HepG2 (cell line): ENCODE measurements around the gene ABCA4. TPM values are rescaled to one million over a fixed set of nuclear protein-coding genes. Genes with fewer than 3 reads are reported as not detected.

Source experiments
- CBFB ChIP-seq: sonication (generic); formaldehyde crosslinking; IDR thresholded peaks from 2 replicates; pipeline ENCODE4 v1.4.0; 2020; ENCODE audit warnings: missing genetic modification reagents
- CBX1 ChIP-seq: IDR thresholded peaks from one replicate; pipeline ENCODE4 v1.6.1; 2016; ENCODE audit warnings: antibody characterized with exemption, low read depth
- GTF2F1 ChIP-seq: fragments of 150-350 bp; IDR thresholded peaks from 2 replicates; pipeline ENCODE4 v1.6.1; 2014; ENCODE audit warnings: low read length
- MAX ChIP-seq: IDR thresholded peaks from 2 replicates; pipeline ENCODE4 v1.6.1; 2012; ENCODE audit warnings: inconsistent platforms
- MLLT10 ChIP-seq: sonication (generic); formaldehyde crosslinking; IDR thresholded peaks from 2 replicates; pipeline ENCODE4 v1.4.0; 2020; ENCODE audit warnings: missing genetic modification reagents
- PBX3 ChIP-seq: sonication (generic); formaldehyde crosslinking; IDR thresholded peaks from 2 replicates; pipeline ENCODE4 v1.8.1; 2023; ENCODE audit warnings: missing genetic modification reagents, inconsistent platforms, borderline replicate concordance
- SNAPC5 ChIP-seq: sonication (generic); formaldehyde crosslinking; IDR thresholded peaks from 2 replicates; pipeline ENCODE4 v1.8.1; 2023; ENCODE audit warnings: mild to moderate bottlenecking, missing genetic modification reagents, borderline replicate concordance
- TBL1XR1 ChIP-seq: fragments of 150-350 bp; IDR thresholded peaks from 2 replicates; pipeline ENCODE4 v1.6.1; 2014; ENCODE audit warnings: borderline replicate concordance, low read length; ENCODE audit not compliant: partially characterized antibody
- ZBTB20 ChIP-seq: sonication (generic); formaldehyde crosslinking; IDR thresholded peaks from 2 replicates; pipeline ENCODE4 v1.8.1; 2023; ENCODE audit warnings: missing genetic modification reagents, low read depth, mild to moderate bottlenecking, borderline replicate concordance
- ZBTB7B ChIP-seq: sonication (generic); formaldehyde crosslinking; IDR thresholded peaks from 2 replicates; pipeline ENCODE4 v1.4.0; 2020; ENCODE audit warnings: missing genetic modification reagents
- ZFP62 ChIP-seq: sonication (generic); formaldehyde crosslinking; IDR thresholded peaks from 2 replicates; pipeline ENCODE4 v1.4.0; 2020; ENCODE audit warnings: missing genetic modification reagents
- ZNF205 ChIP-seq: IDR thresholded peaks from 2 replicates; pipeline ENCODE4 v1.6.1; 2018; ENCODE audit warnings: missing biosample characterization, missing genetic modification reagents
- ZNF337 ChIP-seq: sonication (generic); formaldehyde crosslinking; IDR thresholded peaks from 2 replicates; pipeline ENCODE4 v1.5.1; 2020; ENCODE audit warnings: missing genetic modification reagents, low read depth, mild to moderate bottlenecking, borderline replicate concordance
- ZNF414 ChIP-seq: sonication (generic); formaldehyde crosslinking; IDR thresholded peaks from 2 replicates; pipeline ENCODE4 v1.5.0; 2020; ENCODE audit warnings: missing genetic modification reagents
- ZNF510 ChIP-seq: sonication (generic); formaldehyde crosslinking; IDR thresholded peaks from 2 replicates; pipeline ENCODE4 v1.4.0; 2020; ENCODE audit warnings: low read depth, mild to moderate bottlenecking, missing genetic modification reagents
- ZNF512B ChIP-seq: sonication (generic); formaldehyde crosslinking; IDR thresholded peaks from 2 replicates; pipeline ENCODE4 v1.5.1; 2020; ENCODE audit warnings: missing genetic modification reagents, mild to moderate bottlenecking, borderline replicate concordance
- ZNF580 ChIP-seq: IDR thresholded peaks from 2 replicates; pipeline ENCODE4 v1.6.1; 2016; ENCODE audit warnings: low read depth, borderline replicate concordance
- ZNF639 ChIP-seq: conservative IDR thresholded peaks from 2 replicates; pipeline ENCODE4 v1.6.1; 2018; ENCODE audit warnings: missing genetic modification reagents
- ZNF780A ChIP-seq: sonication (generic); formaldehyde crosslinking; IDR thresholded peaks from 2 replicates; pipeline ENCODE4 v1.8.0; 2022; ENCODE audit warnings: mild to moderate bottlenecking, missing genetic modification reagents, moderate library complexity
- ZNF784 ChIP-seq: sonication (generic); formaldehyde crosslinking; IDR thresholded peaks from 2 replicates; pipeline ENCODE4 v1.5.1; 2020; ENCODE audit warnings: missing genetic modification reagents, mild to moderate bottlenecking, borderline replicate concordance
- polyA plus RNA-seq, 8 experiments: library from polyadenylated mRNA; depleted of rRNA in 3 of 8; stranded (reverse) in 7 of 8; unstranded in 1 of 8; fragments of >200 nt; fragmentation: Illumina TruSeq in 4 of 8; extraction: Trizol in 4 of 8; gene quantifications; 2 replicates each; pipeline versions ENCODE4 v1.2.1 to v1.2.3, GENCODE V29; 2011 to 2016; ENCODE audit warnings: low read depth in 4 of 8, missing spikeins in 1 of 8, mixed read lengths in 1 of 8; ENCODE audit not compliant: insufficient read depth in 1 of 8
- total RNA-seq, 5 experiments: library from RNA; depleted of rRNA; stranded (reverse); fragments of >200 nt; fragmentation: Illumina TruSeq; extraction: Trizol; gene quantifications; 2 replicates each; pipeline ENCODE4 v1.2.3, GENCODE V29; 2016; ENCODE audit warnings: low read depth in 1 of 5

The ABCA4 gene
- total and polyA plus RNA-seq, 2 of the 13 experiments (the other 11 are each of a cell fraction or from before 2014, with no cell fraction given), result 0.24 to 0.67 TPM

- TF ChIP-seq ZNF784 (CRISPR knock-in tag), result 0 out of 2 replicates have a peak, but pooled peaks have one; percentile 5
- TF ChIP-seq MLLT10, result no peak
- TF ChIP-seq ZBTB7B (CRISPR knock-in tag), result 0 out of 2 replicates have a peak, but pooled peaks have one; percentile 13
- no peak for TF ChIP-seq SNAPC5
- no peak for TF ChIP-seq ZFP62
- TF ChIP-seq GTF2F1, result no peak
- no peak for TF ChIP-seq ZNF414
- no peak for TF ChIP-seq MAX
- TF ChIP-seq ZBTB20 (CRISPR knock-in tag), result peak; percentile 77; the same call in 1 of the 2 replicates
- TF ChIP-seq TBL1XR1, result no peak
- TF ChIP-seq PBX3, result no peak
- TF ChIP-seq CBFB (CRISPR knock-in tag), result no peak
- TF ChIP-seq ZNF512B (CRISPR knock-in tag), result no peak
- peak; percentile 92; the same call in 1 of the 2 replicates for TF ChIP-seq ZNF510 (CRISPR knock-in tag)
- TF ChIP-seq CBX1, result no peak
- TF ChIP-seq ZNF780A (CRISPR knock-in tag), result no peak
- no peak for TF ChIP-seq ZNF639
- no peak for TF ChIP-seq ZNF580 (CRISPR knock-in tag)
- no peak for TF ChIP-seq ZNF337 (CRISPR knock-in tag)
- no peak for TF ChIP-seq ZNF205
Observed at GRCh38 chr1:94068096-94068998, 52.6 kb downstream of the ABCA4 start (continued).
